ENCODE measurements around the gene LRP1B.

The LRP1B gene

GRCh38 chr2:140356697-140357096, 1774.1 kb downstream of the LRP1B start:
- TF ChIP-seq TCF12 (IDR thresholded peaks at IDR 0.05; ENCODE audit: low read depth), result no peak
- TF ChIP-seq TAF1 (IDR thresholded peaks at IDR 0.05; ENCODE audit: low read depth), result no peak
- TF ChIP-seq ZBTB7A (IDR thresholded peaks at IDR 0.05; ENCODE audit: low read depth), result no peak
- no peak for TF ChIP-seq EP300 (IDR thresholded peaks at IDR 0.05; ENCODE audit: borderline replicate concordance)
- no peak for TF ChIP-seq CREB1 (IDR thresholded peaks at IDR 0.05; ENCODE audit: low read depth)
- TF ChIP-seq MAX (IDR thresholded peaks at IDR 0.05), result no peak
- no peak for TF ChIP-seq RAD21 (IDR thresholded peaks at IDR 0.05; ENCODE audit: low read depth)
- TF ChIP-seq CEBPB (IDR thresholded peaks at IDR 0.05), result no peak
- TF ChIP-seq NFIC (IDR thresholded peaks at IDR 0.05), result no peak
- no peak for TF ChIP-seq EGR1 (IDR thresholded peaks at IDR 0.05)
- no peak for TF ChIP-seq REST (IDR thresholded peaks at IDR 0.05; ENCODE audit: low read depth)
- TF ChIP-seq TEAD4 (IDR thresholded peaks at IDR 0.05), result no peak
- no peak for TF ChIP-seq USF1 (IDR thresholded peaks at IDR 0.05)

GRCh38 chr2:140355511-140356090, 1775.2 kb downstream of the LRP1B start:
- TF ChIP-seq TCF12 (IDR thresholded peaks at IDR 0.05; ENCODE audit: low read depth) (no peak), FOXM1 (IDR thresholded peaks at IDR 0.05; ENCODE audit: borderline replicate concordance, low read depth) (no peak), RAD21 (IDR thresholded peaks at IDR 0.05; ENCODE audit: low read depth) (no peak), USF1 (IDR thresholded peaks at IDR 0.05) (no peak), NFIC (IDR thresholded peaks at IDR 0.05) (no peak), EP300 (IDR thresholded peaks at IDR 0.05; ENCODE audit: borderline replicate concordance) (no peak), MAX (IDR thresholded peaks at IDR 0.05) (no peak), TAF1 (IDR thresholded peaks at IDR 0.05; ENCODE audit: low read depth) (no peak), CREB1 (IDR thresholded peaks at IDR 0.05; ENCODE audit: low read depth) (no peak), TEAD4 (IDR thresholded peaks at IDR 0.05) (no peak)

- no peak for TF ChIP-seq FOXM1 (IDR thresholded peaks at IDR 0.05; ENCODE audit: borderline replicate concordance, low read depth)
- no peak for TF ChIP-seq YY1 (IDR thresholded peaks at IDR 0.05; ENCODE audit: low read depth)
- no peak for TF ChIP-seq RAD21 (IDR thresholded peaks at IDR 0.05; ENCODE audit: low read depth)
- TF ChIP-seq CREB1 (IDR thresholded peaks at IDR 0.05; ENCODE audit: low read depth), result no peak
- no peak for TF ChIP-seq MAX (IDR thresholded peaks at IDR 0.05)
- no peak for TF ChIP-seq EGR1 (IDR thresholded peaks at IDR 0.05)
- TF ChIP-seq TAF1 (IDR thresholded peaks at IDR 0.05; ENCODE audit: low read depth), result no peak
- no peak for TF ChIP-seq TEAD4 (IDR thresholded peaks at IDR 0.05)
Measured at GRCh38 chr2:140354544-140354943, 1776.3 kb downstream of the LRP1B start.

GRCh38 chr2:140353541-140353940, 1777.3 kb downstream of the LRP1B start:
- no peak for TF ChIP-seq USF1 (IDR thresholded peaks at IDR 0.05)
- TF ChIP-seq TEAD4 (IDR thresholded peaks at IDR 0.05), result peak; percentile 29; the same call in 1 of the 2 replicates

GRCh38 chr2:140351692-140352091, 1779.1 kb downstream of the LRP1B start:
- no peak for TF ChIP-seq MAX (IDR thresholded peaks at IDR 0.05)
- TF ChIP-seq EGR1 (IDR thresholded peaks at IDR 0.05), result no peak
- no peak for TF ChIP-seq USF1 (IDR thresholded peaks at IDR 0.05)
- TF ChIP-seq YY1 (IDR thresholded peaks at IDR 0.05; ENCODE audit: low read depth), result no peak
- no peak for TF ChIP-seq TCF12 (IDR thresholded peaks at IDR 0.05; ENCODE audit: low read depth)
- no peak for TF ChIP-seq TAF1 (IDR thresholded peaks at IDR 0.05; ENCODE audit: low read depth)
- no peak for TF ChIP-seq TEAD4 (IDR thresholded peaks at IDR 0.05)
- TF ChIP-seq NFIC (IDR thresholded peaks at IDR 0.05), result no peak
- no peak for TF ChIP-seq RAD21 (IDR thresholded peaks at IDR 0.05; ENCODE audit: low read depth)
- TF ChIP-seq FOXM1 (IDR thresholded peaks at IDR 0.05; ENCODE audit: borderline replicate concordance, low read depth), result no peak
- TF ChIP-seq EP300 (IDR thresholded peaks at IDR 0.05; ENCODE audit: borderline replicate concordance), result no peak
- no peak for TF ChIP-seq REST (IDR thresholded peaks at IDR 0.05; ENCODE audit: low read depth)
- no peak for TF ChIP-seq CEBPB (IDR thresholded peaks at IDR 0.05)
- no peak for TF ChIP-seq ZBTB7A (IDR thresholded peaks at IDR 0.05; ENCODE audit: low read depth)

Measured in Ishikawa (cell line).